HG03280 (cell line): ENCODE measurements around the gene PTPRH.
A peak's percentile ranks its signal among the peaks of the same experiment; 100 is the strongest.

ENCODE experiments used
- ATAC-seq: cut with Tn5 transposase; IDR thresholded peaks from one replicate; pipeline ENCODE4 v1.9.1; 2021; ENCODE audit warnings: mild to moderate bottlenecking, moderate library complexity; ENCODE audit not compliant: unreplicated experiment

Gene PTPRH

DNA sequence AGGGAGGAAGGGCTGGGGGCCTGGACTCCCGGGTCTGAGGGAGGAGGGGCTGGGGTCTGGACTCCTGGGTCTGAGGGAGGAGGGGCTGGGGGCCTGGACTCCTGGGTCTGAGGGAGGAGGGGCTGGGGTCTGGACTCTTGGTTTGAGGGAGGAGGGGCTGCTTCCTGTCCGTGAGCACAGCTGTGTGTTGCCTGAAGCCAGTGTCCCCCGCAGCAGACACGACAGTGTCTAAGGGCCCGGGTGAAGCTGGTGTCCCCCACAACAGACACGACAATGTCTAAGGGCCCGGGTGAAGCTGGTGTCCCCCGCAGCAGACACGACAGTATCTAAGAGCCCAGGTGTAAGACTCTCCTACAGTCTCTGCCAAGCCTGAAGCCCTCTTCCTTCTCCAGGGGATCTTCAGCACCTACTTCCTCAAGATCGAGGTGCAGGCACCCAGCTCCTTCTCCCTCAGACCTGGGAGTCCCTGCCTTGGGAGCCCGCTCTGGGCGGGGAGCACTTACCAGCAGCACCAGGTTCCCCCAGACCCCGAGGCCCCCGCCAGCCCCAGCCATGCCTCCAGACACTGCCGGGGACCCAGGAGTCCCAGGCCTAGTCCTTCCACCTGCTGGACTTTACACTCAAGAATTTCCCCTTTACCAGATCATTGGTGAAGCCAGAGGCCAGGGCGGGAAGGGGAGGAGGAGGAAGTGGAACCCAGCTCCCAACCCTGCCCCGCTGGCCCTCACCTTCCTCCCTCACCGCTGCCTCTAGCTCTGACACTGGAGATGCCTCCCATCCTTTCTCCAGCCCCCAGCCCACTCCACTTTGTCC lies at the start of gene PTPRH:
TSS of gene PTPRH (minus strand) at position 622 of the 813 bp plus-strand sequence. CDS start at position 554, 68 bp downstream.
- ATAC-seq: no peak

- peak; percentile 2 for ATAC-seq
Measured at GRCh38 chr19:55258476-55258827, 49.2 kb upstream of the PTPRH start.

- ATAC-seq: no peak
Measured at GRCh38 chr19:55257461-55258420, 48.4 kb upstream of the PTPRH start.

- ATAC-seq: no peak
Measured at GRCh38 chr19:55256562-55257460, 47.5 kb upstream of the PTPRH start.

- ATAC-seq: no peak
Measured at GRCh38 chr19:55255618-55256423, 46.5 kb upstream of the PTPRH start.

DNA sequence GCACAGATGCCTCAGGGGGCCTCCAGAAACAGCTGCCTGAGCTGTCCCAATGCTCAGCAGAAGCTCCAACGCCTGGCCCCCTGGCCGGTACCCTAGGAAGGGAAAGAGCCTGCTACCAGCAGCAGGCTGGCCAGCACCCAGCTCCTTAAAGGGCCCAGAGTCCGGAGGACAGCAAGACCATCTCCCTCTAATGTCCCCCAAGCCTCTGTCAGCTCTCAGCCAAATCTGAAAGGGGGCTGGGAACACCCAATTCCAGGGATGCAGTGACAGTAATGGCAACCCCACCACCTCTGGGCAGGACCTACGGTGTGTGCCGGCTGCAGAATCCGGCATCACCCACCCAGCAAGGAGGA lies 45.3 kb upstream of the PTPRH start:
- no peak for ATAC-seq

DNA sequence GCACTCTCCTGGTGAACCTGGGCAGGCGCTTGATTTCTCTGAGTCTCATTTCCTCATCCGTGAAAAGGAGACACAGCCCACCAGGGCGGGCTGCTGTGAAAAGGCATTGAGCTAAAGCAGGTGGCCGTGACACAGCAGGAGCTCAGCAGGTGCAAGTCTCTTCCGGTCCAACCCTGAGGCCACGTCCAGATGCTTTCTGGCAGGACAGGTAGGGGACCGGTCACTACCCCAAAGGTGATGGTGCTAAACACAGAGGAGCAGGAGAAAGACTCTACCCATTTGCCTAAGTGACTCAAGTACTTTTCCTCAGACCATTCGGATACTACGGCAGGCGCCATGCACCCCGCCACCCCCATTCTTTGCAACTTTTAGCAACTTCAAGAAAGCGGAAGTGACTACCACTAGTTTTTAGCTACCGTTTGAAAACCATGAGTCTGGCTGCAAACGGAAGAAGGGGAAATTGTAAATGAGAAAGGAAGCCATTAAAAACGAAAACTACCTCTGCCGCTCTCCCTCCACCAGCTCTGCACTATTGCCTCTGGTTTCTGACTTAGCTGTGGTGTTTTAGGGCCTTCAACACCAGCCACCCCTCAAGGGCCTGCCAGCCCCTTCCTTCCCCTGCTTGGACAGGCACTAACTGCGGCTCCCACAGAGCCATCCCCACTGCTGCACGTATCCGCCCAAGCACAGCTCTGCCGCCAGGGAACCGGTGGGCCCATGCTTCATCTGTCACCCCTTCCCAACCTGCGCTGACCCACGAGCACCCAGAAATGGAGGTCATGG lies 44.7 kb upstream of the PTPRH start:
- peak; percentile 33 for ATAC-seq

GRCh38 chr19:55252760-55253663 lies 43.7 kb upstream of the PTPRH start:
- no peak for ATAC-seq

DNA sequence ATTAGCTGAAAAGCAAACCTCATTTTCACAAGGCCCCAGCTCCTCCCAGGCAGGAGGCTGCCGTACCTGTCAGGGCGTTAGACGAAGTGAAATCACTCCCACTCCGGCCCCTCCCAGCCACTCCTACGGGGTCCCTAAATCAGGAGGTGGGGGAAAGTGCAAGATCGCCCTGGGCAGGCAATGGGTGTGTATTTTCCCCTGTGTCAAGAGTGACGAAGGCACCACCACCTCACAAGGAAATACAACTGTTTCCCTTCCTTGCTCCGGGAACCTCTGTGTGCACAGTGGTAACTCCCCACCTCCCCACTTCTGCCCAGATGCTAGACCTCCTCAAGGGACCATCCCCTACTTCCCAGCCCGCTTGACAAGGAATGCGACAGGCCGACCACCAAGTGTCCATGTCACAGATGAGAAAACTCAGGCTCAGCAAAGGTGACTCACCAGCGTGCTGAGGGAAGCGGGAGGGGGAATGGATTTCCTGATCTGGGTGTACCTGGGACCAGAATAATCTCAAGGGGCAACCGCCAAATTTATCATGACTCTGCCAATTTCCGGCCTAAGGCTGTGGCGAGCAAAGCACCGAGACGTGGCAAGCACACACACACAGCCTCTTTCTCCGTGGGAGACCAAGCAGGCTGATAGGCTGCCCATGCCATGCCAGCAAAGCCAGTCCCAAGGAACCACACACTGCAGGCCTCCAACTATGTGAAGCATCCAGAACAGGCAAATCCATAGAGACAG lies 42.2 kb upstream of the PTPRH start:
- no peak for ATAC-seq

DNA sequence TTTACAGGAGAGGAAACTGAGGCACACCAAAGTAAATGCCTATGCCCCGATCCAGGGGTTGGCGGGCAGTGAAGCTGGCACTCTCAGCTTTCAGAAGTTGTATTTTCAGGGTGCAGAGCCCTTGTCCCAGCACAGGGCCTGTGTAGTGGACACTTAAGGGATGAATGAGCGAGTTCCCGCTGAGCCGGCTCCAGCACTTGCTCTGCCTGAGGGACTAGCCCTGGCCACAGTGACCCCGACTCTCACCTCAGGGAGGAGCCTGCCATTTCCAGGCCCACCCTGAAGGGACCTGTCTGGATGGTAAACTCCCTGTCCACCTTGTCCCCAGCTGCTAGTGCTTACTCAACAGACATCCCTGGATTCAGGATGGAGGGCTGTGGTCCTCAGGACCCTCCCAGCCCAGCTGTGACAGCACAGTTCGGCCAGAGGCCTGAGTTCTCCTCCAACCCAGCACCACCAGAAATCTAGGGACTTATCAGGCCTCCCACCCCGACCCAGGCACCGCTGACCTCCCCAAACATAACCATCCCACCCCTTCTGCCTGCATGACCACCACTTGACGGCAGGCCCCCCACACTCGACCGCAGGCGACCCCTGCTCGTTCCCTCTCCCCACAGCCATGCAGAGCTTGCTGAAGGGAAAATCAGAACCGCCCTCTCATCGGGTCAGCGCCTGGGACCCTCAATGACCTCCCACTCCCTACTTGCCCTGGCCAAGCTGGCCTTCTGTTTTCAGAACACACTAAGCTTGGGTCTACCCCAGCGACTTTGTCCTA lies 41.1 kb upstream of the PTPRH start:
- no peak for ATAC-seq

- ATAC-seq: no peak
Measured at GRCh38 chr19:55249841-55250240, 40.5 kb upstream of the PTPRH start.

GRCh38 chr19:55248704-55249103 lies 39.4 kb upstream of the PTPRH start:
- no peak for ATAC-seq

DNA sequence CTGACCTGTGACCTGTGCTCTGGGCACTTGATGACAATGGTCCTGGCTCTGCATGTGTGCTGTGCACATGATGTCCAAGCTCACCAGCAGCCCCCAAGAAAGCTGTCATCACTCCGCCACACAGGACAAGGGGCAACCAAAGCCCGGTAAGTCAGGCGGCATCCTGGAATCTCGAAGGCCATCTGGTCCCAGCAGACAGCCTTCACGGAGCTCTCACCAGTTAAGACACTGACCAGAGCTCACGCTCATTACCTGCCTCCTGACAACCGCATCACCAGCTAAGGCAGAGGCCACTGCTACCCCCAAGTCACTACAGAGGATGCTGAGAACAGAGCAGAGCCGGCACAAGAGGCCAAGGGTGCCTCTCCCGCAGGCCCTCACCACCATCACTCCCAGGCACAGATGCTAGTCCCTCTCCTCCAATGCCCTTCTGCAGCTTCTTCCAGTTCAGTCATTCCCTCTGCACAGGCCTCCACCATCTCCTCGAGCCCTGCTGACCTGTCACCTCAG lies 38.9 kb upstream of the PTPRH start:
- ATAC-seq: no peak

GRCh38 chr19:55247621-55248099 lies 38.4 kb upstream of the PTPRH start:
- ATAC-seq: no peak

DNA sequence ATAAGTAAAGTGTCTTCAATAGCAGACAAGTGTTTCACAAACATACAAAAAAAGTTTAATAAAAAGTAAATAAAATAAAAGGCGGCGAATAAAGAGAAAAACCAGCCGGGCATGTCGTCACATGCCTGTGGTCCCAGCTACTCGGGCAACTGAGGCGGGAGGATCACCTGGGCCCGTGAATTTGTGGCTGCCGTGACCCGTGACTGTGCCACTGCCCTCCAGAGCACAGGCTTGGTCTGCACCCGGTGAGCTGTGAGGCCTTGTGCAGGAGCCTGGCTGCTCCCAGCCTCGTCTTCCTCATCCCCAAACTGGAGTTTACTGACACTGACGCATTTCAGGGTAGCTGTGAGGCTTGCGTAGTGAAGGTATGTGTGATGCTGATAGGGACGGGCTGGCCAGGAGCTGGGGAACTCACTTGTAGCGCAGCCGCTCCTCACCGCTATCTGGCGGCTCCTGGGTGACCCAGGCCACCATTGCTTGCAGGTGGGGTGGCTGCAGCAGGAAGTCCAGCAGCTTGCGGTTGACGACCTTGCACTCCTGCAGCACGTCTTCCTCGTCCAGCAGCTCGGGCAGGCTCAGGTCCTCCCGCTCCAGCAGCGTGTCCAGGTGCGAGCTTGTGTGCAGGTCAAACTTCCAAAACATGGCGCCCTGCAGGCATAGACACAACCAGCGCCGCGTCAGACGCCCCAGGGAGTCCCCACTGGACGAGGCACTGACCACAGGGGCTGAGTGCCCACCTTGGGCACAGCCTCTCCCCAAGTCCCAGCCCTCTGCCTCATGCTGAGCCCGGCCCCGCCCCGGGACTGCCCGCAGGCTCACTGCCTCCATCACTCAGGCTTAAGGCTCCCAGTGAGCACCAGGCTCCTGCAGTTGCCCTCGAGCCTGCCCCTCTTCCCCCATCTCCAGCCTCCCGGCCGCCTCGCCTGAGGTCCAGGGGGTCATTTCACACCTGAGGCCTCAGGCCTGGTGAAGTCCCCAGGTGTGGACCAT lies 37.5 kb upstream of the PTPRH start:
- no peak for ATAC-seq
